GM18858 (cell line): ENCODE measurements around the gene PUS3.

Source experiments
- ATAC-seq: cut with Tn5 transposase; IDR thresholded peaks from one replicate; pipeline ENCODE4 v1.9.1; 2021; ENCODE audit not compliant: unreplicated experiment

PUS3 gene

GRCh38 chr11:125902927-125903710, at the start of gene PUS3:
TSS of gene PUS3 (minus strand) at chr11:125903206. CDS start at chr11:125896284, 6,922 bp downstream.
- ATAC-seq: peak; percentile 90

DNA sequence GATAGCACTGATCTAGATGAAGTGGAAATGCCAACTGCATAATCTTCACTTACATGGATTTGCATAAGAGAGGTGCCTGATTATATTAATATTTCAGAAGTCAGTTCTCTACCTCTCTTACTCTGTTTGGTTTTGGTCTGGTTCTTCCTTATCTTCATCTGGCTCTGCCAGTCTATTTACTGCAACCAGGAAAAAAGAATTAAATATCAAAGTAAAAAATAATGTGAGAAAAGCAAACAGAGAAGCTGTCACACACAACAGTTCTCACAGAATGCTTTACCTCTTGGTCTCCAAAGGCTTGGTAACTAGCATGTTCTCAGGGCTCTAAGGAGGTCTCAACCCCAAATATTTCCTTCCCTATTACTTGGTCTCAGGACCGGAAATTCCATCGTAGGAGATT, 49.6 kb upstream of the PUS3 start:
- no peak for ATAC-seq

- ATAC-seq: no peak
These were observed 48.7 kb upstream of the PUS3 start for GRCh38 chr11:125951731-125952130.

- ATAC-seq: no peak
These were observed 48.0 kb upstream of the PUS3 start for GRCh38 chr11:125950696-125951651.

DNA sequence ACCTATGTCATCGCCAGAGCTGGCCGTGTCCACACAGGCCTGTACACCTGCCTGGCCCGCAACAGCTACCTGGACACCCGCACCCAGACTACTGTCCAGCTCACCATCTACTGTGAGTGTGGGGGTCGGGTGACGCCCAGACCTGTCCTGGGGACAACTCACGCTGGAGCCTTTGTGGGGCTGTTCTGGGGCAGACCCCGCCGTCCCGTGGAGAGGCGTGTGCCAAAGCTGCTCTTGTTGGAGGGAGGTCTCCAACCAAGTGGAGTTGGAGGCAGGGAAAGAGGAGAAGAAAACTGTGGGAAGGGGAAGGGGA, 47.1 kb upstream of the PUS3 start:
- ATAC-seq: no peak

GRCh38 chr11:125949271-125950177, 46.5 kb upstream of the PUS3 start:
- ATAC-seq: no peak

DNA sequence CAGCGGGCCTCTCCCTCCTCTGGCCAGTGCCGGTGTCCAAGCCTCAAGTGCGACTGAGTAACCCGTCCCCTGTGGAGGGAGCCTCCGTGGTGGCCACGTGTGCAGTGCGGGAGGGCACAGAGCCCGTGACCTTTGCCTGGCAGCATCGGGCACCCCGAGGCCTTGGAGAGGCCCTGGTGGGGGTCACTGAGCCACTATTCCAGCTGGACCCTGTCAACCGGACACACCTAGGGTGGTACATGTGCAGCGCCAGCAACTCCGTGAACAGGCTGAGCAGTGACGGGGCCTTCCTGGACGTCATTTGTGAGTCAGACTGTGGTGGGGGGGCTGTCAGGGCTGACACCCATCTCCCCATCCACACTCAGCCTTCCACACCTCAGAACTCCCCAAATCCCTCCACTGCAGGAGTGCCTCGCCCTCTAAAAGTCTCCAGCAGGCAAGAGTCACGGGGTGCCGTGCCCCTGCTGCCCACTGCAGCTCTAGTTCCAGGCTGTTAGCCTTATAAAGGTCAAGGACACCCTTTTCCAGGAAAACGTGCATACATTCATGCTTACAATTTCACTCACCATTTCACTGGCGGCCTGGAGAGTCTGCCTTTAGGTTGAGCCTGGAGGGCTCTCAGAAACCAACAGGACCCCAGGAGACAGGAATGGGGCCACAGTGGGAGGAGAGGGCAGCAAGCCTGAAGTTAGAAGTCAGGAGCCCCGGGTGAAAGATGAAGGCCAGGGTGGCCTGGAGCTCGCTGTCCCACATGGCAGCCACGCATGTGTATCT, 45.5 kb upstream of the PUS3 start:
- ATAC-seq: no peak

- no peak for ATAC-seq
These were observed 44.6 kb upstream of the PUS3 start for GRCh38 chr11:125947419-125948277.

- ATAC-seq: no peak
These were observed 43.9 kb upstream of the PUS3 start for GRCh38 chr11:125946712-125947418.

DNA sequence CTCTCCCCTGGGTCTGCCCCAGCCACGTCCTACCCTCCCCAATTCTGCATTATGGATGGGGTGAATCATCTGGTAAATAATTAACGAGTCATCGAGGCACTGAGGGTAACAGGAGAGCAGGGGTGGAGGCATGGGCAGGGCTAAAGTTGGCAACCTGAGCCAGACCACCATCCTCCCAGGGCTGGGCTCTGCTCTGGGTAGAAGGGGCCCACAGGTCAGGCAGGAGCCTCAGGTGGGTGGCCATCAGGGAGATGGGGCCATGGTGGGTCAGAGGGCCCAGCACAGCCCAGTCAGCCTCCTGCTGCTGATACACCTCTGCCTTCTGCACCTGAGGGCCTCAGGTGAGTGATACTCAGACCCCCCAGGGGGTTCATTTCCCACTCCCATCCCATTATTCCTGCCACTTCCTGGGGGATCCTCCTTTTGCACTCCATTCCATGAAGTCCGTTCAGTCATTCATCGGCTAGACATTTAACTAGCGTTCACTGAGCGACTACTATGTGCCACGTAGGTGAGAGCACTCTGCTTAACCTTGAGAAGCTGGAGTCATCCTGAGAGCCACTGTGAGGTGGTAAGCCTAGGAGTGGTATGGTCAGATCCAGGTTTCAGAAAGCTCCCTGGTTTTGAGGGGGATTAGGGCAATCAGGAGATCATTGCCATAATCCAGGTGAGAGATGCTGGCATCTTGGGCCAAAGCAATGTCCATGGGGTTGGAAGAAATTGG, 43.0 kb upstream of the PUS3 start, which contains the start of gene VSIG10L2:
Gene VSIG10L2 (plus strand): TSS at position 248 of the 724 bp plus-strand sequence. CDS start 12 bp downstream, at position 260.
- no peak for ATAC-seq

DNA sequence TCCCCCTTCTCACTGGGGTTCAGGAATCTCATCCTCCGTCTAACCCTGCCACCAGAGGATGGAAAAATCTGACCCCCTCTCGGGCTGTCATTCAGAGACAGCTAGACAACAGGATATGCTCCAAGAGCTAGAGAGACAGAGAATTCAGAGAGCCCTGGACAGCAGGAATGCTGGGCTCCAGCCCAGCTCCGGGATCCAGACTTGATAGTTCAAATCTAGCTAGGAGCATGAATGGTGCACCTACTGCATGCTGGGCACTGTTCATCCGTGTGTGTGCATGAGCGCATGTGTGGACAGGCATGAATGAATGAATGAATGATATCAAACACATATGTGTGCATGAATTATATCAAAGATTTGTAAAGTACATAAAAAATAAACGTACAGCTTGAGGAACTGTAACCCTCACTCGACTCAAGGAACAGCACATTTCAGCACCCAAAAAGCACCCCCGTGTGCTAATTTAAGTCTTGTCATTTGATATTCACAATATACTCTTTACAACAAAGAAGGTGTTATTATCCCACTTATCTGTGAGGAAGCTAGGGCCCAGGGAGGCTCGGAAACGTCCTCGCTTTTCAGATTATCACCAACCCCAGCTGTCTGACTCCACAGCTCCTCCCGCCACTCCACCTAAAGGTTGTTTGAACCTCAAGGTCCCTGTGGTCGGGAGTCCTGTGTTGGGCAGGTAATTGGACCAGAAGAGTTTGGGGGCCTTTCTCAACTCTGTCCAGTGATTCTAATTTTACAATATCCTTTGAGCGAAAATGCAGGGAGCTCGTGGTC, 42.2 kb upstream of the PUS3 start:
- ATAC-seq: no peak

DNA sequence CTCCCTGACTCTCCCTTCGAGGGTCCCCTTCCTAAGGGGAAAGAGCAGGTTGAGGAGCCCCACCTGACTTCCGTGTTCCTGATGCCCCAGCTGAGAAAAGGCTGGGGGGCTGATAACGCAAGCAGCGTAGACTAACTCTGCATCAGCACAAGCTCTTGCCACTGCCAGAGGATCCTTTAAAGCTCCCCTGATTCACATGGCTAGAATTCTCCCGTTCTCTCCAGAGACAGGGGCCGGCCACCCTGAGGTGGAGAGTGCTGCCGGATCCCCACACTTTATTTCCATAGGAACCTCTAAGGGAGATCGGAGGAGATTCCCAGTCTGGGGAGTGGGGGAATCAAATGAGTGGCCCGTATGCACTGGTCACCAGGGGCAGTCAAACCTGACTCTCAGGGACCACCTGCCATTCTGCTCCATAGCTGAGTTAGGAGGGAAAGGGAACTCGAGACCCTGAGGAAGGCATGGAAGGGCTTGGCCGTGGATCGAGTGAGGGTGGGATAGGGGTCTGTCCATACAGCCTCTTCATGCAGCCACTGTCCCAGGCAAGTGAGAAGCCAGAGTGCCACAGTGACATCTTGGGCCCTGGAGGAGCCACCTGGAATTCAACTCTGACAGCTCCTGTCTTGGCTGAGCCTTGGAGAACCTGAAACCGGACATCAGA, 41.5 kb upstream of the PUS3 start:
- ATAC-seq: no peak

GRCh38 chr11:125943661-125944349, 40.8 kb upstream of the PUS3 start:
- ATAC-seq: no peak

DNA sequence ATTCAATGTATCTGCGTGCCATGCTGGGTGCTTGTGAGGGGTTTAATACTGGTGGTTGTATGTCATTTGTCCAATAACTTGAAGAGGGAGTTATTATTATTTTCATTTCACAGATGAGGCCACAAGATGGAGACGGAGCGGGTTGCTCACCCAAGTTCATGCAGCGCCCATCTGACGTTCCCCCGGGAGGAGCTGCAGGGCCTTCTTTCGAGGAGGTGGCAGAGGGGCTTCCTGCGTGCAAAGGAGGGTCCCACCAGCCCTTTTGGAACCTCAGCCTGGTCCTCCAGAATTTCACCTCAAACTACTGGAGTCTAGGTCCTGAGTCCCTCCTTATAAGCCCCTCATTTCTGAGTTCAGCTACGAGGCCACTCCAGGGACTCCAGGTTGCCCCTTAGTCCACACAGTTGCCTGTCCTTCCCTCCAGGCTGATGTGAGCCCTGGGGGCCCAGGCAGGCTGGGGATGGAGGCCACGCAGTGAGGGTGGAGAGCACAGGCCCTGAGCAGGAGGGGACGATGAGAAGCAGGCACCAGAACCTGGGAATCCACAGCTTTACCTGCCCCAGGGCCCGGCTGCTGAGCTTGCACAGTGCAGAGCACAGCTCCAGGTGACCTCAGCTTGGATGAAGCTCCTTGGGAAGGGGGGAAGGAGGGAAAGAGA, 39.9 kb upstream of the PUS3 start:
- ATAC-seq: no peak
